GM18511 (cell line): ENCODE measurements around the gene UBN1.
"Not testable (repeated sequence)": the region's sequence is repeated elsewhere in the genome, so short reads cannot be mapped to it uniquely, and the experiment has no call there.

Source experiments
- ATAC-seq: cut with Tn5 transposase; IDR thresholded peaks from one replicate; pipeline ENCODE4 v1.9.1; 2021; ENCODE audit warnings: mild to moderate bottlenecking, moderate library complexity; ENCODE audit not compliant: unreplicated experiment

The UBN1 gene

GRCh38 chr16:4882633-4883285, 35.5 kb downstream of the UBN1 start:
- no peak for ATAC-seq

DNA sequence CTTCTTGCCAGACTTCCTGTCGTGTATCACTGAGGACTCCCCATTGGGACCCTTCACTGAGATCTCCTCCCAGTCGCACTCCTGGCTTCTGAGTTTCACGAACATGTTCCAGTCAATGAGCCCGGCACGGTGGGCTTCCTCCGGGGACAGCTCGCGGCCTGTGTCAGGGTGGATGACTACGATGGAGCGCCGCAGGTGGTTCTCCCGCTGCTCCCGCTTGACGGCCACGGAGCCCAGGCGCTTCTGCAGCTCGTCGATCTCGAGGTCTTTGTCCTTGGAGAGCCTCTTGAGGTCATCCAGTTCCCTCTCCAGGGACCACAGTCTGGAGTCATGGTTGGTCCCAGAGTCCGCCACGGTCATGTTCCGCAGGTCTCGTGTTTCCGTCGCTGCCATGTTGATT, 36.2 kb downstream of the UBN1 start:
- no peak for ATAC-seq

- no peak for ATAC-seq
These were observed 36.9 kb downstream of the UBN1 start for GRCh38 chr16:4884209-4884608.

- no peak for ATAC-seq
These were observed 37.9 kb downstream of the UBN1 start for GRCh38 chr16:4884972-4885874.

- ATAC-seq = no peak
These were observed 38.9 kb downstream of the UBN1 start for GRCh38 chr16:4886151-4886550.

GRCh38 chr16:4888428-4889135, 41.3 kb downstream of the UBN1 start:
- ATAC-seq = no peak

DNA sequence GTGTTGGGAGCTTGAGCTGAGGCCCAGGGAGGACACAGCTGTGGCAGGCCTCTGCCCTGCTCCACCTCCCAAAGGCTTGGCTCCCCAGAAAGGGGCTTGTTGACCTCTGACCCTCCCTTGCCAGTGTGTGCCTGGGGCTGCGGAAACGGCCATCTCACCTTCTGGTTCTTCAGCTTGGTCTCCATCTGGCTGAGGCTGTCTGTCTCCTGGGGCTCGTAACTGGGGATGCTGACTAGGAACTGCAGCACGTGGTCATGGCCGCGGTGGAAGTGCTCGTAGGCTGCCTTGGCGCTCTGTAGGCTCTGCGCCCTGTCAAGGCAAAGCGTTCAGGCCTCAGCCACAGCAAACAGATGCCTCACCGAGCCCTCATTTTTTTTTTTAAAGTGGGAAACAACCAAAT, 42.7 kb downstream of the UBN1 start:
- no peak for ATAC-seq

- ATAC-seq = no peak
These were observed 43.4 kb downstream of the UBN1 start for GRCh38 chr16:4890686-4891085.

GRCh38 chr16:4891097-4891885, 44.0 kb downstream of the UBN1 start:
- no peak for ATAC-seq

- no peak for ATAC-seq
These were observed 44.6 kb downstream of the UBN1 start for GRCh38 chr16:4891886-4892216.

DNA sequence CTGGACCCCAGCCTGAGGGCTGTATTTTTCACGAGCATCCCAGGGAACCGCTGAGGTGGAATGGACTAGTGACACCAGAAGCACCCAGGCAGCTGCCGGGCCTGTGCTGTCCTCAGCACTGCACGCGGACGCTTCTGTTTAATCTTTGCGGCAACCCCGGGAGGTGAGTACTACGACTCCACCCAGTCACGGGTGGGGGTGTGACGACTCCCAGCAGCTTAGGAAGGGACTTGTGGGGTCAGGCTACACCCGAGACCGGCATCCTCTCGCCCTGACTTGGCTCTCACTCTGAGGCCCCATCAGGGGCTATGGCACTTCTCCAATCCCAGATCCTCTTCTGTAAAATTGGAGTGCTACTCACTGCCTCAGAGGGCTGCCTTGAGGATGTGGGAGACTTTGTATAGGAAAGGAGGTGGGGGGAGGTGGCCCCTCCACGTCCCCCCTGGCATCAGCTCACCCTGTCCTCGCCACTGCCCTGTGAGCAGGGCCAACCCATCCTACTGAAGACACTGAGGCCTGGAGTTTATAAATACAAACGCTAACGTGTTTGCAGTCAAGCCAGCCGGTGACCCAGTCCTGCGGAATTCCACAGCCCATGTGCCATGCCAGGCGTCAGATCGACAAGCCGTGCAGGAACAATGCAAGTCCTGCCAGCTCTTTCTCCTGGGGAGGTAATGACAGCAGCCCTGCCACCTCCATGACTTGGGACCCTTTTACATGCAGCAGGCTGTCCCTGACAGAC, 45.3 kb downstream of the UBN1 start:
- no peak for ATAC-seq

GRCh38 chr16:4893103-4893862, 46.0 kb downstream of the UBN1 start:
- ATAC-seq = no peak

DNA sequence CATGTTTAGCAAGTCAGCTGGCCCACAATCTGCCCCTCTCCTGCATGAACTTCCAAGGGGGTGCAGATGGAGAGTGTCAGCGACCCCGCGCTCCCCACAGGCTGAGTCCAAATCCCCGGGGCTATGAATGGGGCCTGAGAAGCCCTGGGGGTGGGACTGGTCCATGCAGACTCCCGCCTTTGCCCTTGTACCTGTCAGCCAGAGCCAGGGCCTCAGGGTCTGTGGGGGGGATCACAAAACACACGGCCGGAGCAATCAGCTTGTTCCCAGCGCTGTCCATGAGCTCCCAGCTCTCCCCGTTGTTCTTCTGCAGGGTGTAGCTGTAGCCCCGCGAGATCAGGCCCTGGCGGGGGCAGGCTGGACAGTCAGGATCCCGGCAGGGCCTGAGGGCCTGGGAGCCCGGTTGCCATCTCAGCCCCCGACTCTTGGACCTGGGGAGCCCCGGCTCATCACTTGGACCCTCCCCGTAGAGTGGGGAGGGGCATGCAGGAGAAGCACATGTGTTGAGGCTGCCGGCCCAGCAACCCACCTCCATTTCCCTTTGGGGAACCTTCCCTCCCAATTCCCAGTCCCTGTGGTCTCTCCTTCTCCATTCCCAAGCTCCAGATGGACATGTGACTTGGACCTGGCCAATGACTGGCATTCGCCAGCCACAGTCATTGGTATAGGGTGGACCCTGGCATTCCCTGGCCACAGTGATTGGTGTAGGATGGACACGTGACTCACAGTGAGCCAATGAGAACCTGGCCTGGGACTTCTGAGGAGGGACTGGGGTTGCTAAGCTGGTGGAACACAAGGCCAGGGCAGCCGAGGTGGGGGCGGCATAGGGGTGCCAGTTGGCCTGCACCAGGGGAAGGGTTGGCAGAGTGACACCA, 47.2 kb downstream of the UBN1 start:
- ATAC-seq = no peak

DNA sequence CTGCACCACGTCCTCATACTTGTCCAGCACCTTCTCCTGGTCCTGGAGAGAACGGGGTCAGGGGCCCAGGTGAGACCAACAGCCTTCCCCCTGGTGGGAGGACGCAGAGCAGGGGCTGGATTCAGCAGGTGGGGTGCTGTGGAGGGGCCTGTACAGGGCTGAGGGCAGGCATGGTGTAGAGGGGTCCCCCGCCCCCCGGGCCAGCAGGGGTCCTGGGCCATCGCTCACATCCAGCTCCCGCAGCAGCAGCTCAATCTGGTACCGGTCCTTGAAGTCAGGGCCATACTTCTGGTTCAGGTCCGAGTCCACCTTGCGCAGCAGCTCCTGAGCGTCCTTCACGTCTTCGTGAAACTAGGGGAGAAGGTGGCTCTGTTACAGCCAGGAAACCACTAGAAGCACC, 48.1 kb downstream of the UBN1 start:
- ATAC-seq = no peak

DNA sequence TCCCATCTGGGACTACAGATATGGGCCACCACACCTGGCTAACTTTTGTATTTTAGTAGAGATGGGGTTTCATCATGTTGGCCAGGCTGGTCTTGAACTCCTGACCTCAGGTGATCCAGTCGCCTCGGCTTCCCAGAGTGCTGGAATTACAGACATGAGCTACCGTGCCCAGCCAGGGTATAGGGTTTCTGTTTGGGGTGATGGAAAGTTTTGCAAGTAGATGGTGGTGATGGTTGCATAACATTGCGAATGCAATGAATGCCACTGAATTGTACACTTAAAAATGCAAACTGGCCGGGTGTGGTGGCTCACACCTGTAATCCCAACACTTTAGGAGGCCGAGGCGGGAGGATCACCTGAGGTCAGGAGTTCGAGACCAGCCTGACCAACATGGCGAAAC, 49.5 kb downstream of the UBN1 start:
- ATAC-seq = not testable (repeated sequence)

- ATAC-seq = no peak
These were observed 50.0 kb downstream of the UBN1 start for GRCh38 chr16:4897328-4897727.

DNA sequence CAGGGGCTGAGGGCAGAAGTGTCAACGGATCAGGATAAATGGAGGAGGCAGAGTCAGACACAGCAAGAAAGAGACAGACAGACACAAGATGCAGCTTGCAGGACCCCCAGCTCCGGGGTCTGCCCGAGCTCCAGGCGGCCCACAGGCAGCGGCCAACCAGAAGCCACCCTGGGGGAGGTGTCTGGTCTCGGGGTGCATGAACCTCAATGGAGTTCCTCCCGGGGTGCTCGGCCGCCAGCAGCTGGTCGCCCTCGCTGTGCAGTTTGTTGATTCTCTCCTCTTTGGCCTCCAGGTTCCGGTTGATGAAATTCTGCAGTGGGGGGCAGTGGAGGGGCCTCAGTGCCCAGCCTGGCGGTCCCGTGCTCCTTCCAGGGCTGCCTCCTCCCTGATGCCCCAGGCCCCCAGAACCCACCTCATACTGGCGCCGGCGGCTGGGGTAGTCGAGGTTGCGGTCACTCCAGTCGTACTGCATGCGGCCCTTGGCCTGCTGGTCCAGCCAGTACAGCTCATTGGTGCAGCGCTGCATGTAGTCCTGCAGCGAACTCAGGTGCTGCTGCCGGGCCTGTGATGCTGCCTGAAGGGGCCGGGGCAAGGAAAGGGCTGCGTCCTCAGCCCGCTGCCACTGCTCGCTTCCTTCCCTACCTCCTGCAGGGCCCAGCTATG, 51.7 kb downstream of the UBN1 start:
- ATAC-seq = no peak

- ATAC-seq = no peak
These were observed 52.2 kb downstream of the UBN1 start for GRCh38 chr16:4899474-4899846.
